Endothelial cell of umbilical vein (primary cell): Measurements from ENCODE around the gene MC2R. TPM values are rescaled to one million over a fixed set of nuclear protein-coding genes. Genes with fewer than 3 reads are reported as not detected.

Source experiments
- BruUV-seq: library from RNA; stranded (reverse); fragments of 400-500 nt; replicated peaks from 2 replicates; lab custom pipeline; 2021; lab: Mats Ljungman, UMichigan
- CTCF ChIA-PET: fragments of 300-600, 350-600 bp; sonication (Branson Sonifier 250); formaldehyde crosslinking; loops from one replicate; lab custom pipeline; 2021; ENCODE audit warnings: antibody characterized with exemption, inconsistent platforms; lab: Charles Lee
- POLR2A ChIA-PET: fragments of 300-600, 350-600 bp; sonication (Branson Sonifier 250); formaldehyde crosslinking; loops from one replicate; lab custom pipeline; 2021; ENCODE audit warnings: antibody characterized with exemption, inconsistent platforms; lab: Charles Lee
- DNase-seq: peaks from one replicate; pipeline ENCODE4 v3.0.0-alpha.2; 2011; ENCODE audit warnings: low read depth, low spot score
- FAIRE-seq: peaks from 2 replicates; lab custom pipeline; 2011; peaks lifted over from hg19 to GRCh38; lab: Jason Lieb, UNC
- H2AFZ ChIP-seq: 2 replicates; pipeline ENCODE4 v1.6.0; 2012; ENCODE audit warnings: low read depth, low read length, control low read depth, inconsistent platforms
- H3K27ac ChIP-seq: 2 replicates; pipeline ENCODE4 v1.5.1; 2011; ENCODE audit warnings: low read depth, mild to moderate bottlenecking, control low read depth, low read length, moderate library complexity; ENCODE audit not compliant: insufficient read depth
- H3K27me3 ChIP-seq, 2 experiments: 2 replicates each; pipeline versions ENCODE4 v1.6.0 to v1.6.1; 2011; ENCODE audit warnings: low read length in 2 of 2, mixed read lengths in 1 of 2; ENCODE audit not compliant: control insufficient read depth in 2 of 2, insufficient read depth in 2 of 2
- H3K36me3 ChIP-seq, 2 experiments: 2 replicates in 1 of 2; 3 replicates in 1 of 2; pipeline ENCODE4 v1.5.1; 2011; ENCODE audit warnings: low read length in 2 of 2, mild to moderate bottlenecking in 1 of 2, moderate library complexity in 1 of 2; ENCODE audit not compliant: control insufficient read depth in 2 of 2, insufficient read depth in 2 of 2; ENCODE audit errors: extremely low read depth in 1 of 2
- H3K4me1 ChIP-seq: 3 replicates; pipeline ENCODE4 v1.5.1; 2011; ENCODE audit warnings: mild to moderate bottlenecking, low read length; ENCODE audit not compliant: control insufficient read depth, insufficient read depth; ENCODE audit errors: extremely low read depth
- H3K4me2 ChIP-seq: 2 replicates; pipeline ENCODE4 v1.6.1; 2011; ENCODE audit warnings: low read length, control low read depth, mixed read lengths; ENCODE audit not compliant: insufficient read depth
- H3K4me3 ChIP-seq, 3 experiments: fragments of 200-600 bp in 1 of 3; sonication (generic), shearing (Covaris generic) in 1 of 3; replicated peaks in 1 of 3; 2 replicates each; pipeline ENCODE4 v1.5.1; 2011 to 2016; ENCODE audit warnings: control low read depth in 3 of 3, low read length in 3 of 3, mild to moderate bottlenecking in 2 of 3, inconsistent platforms in 1 of 3, low read depth in 1 of 3, moderate library complexity in 1 of 3; ENCODE audit not compliant: insufficient read depth in 1 of 3
- H3K79me2 ChIP-seq: 2 replicates; pipeline ENCODE4 v1.6.0; 2012; ENCODE audit warnings: low read length, inconsistent platforms; ENCODE audit not compliant: control insufficient read depth, insufficient read depth
- H3K9ac ChIP-seq: replicated peaks from 2 replicates; pipeline ENCODE3; 2011; ENCODE audit warnings: low read length, control low read depth; ENCODE audit not compliant: insufficient read depth; ENCODE audit errors: extremely low read depth
- H3K9me1 ChIP-seq: replicated peaks from 3 replicates; pipeline ENCODE4 v1.6.0; 2011; ENCODE audit warnings: mild to moderate bottlenecking, low read length; ENCODE audit not compliant: control insufficient read depth, insufficient read depth; ENCODE audit errors: extremely low read depth
- H3K9me3 ChIP-seq: replicated peaks from 2 replicates; pipeline ENCODE4 v1.5.1; 2012; ENCODE audit warnings: low read length, inconsistent platforms; ENCODE audit not compliant: control insufficient read depth, insufficient read depth
- H4K20me1 ChIP-seq: replicated peaks from 2 replicates; pipeline ENCODE3; 2011; ENCODE audit warnings: mild to moderate bottlenecking, low read length; ENCODE audit not compliant: control insufficient read depth, insufficient read depth; ENCODE audit errors: extremely low read depth
- EZH2 ChIP-seq: IDR thresholded peaks from 2 replicates; pipeline ENCODE4 v1.6.1; 2012; ENCODE audit warnings: borderline replicate concordance, low read depth, mild to moderate bottlenecking, moderate library complexity, low read length, inconsistent platforms; ENCODE audit not compliant: severe bottlenecking
- FOS ChIP-seq: IDR thresholded peaks from 2 replicates; pipeline ENCODE4 v1.6.1; 2011; ENCODE audit warnings: mild to moderate bottlenecking, low read length, moderate library complexity, borderline replicate concordance; ENCODE audit not compliant: insufficient read depth
- GATA2 ChIP-seq: IDR thresholded peaks from 2 replicates; pipeline ENCODE4 v1.7.0; 2011; ENCODE audit warnings: low read depth, mild to moderate bottlenecking, moderate library complexity, mixed read lengths, low read length; ENCODE audit not compliant: insufficient read length, insufficient read depth
- JUN ChIP-seq: IDR thresholded peaks from 2 replicates; pipeline ENCODE4 v1.6.1; 2011; ENCODE audit warnings: borderline replicate concordance, low read depth; ENCODE audit not compliant: insufficient read length, insufficient read depth
- MYC ChIP-seq: IDR thresholded peaks from one replicate; pipeline ENCODE4 v1.6.1; 2011; ENCODE audit warnings: mild to moderate bottlenecking, low read depth, low read length
- POLR2A ChIP-seq: IDR thresholded peaks from 2 replicates; pipeline ENCODE4 v1.6.1; 2012; ENCODE audit warnings: low read depth, mild to moderate bottlenecking, control low read depth, low read length
- POLR2AphosphoS5 ChIP-seq: IDR thresholded peaks from 2 replicates; pipeline ENCODE4 v1.6.1; 2012; ENCODE audit warnings: low read depth, mild to moderate bottlenecking, control low read depth, low read length, moderate library complexity; ENCODE audit not compliant: insufficient read depth
- dilution Hi-C: fragments of 300-500 bp; cut with MboI; formaldehyde crosslinking; loops from one replicate; pipeline ENCODE4 v1.15.0; 2019; ENCODE audit warnings: low sequenced_read_pairs; ENCODE audit not compliant: extremely low pct_ligation_motif_present
- intact Hi-C: fragments of 100-400 bp; cut with micrococcal nuclease; formaldehyde crosslinking; loops from one replicate; pipeline ENCODE4 v1.10.0; 2022
- polyA plus RNA-seq, 4 experiments: library from polyadenylated mRNA; depleted of rRNA in 3 of 4; stranded (reverse) in 3 of 4; unstranded in 1 of 4; fragments of >200 nt; gene quantifications; 2 replicates each; pipeline versions ENCODE4 v1.2.1 to v1.2.3, GENCODE V29; 2011 to 2012; ENCODE audit warnings: missing spikeins in 1 of 4
- total RNA-seq: library from RNA; stranded (reverse); gene quantifications from 2 replicates; pipeline ENCODE4 v1.2.3, GENCODE V29; 2021
- TF ChIP-seq, protein P1 (sequence below), 2 donors: IDR thresholded peaks; 1 replicate in 1 of 2; 2 replicates in 1 of 2; pipeline ENCODE4 v1.5.1; 2011; ENCODE audit warnings: low read length in 2 of 2, mild to moderate bottlenecking in 2 of 2, moderate library complexity in 2 of 2, control low read depth in 1 of 2, inconsistent platforms in 1 of 2, low read depth in 1 of 2; ENCODE audit not compliant: insufficient read depth in 1 of 2; ENCODE audit errors: extremely low read depth in 1 of 2
- TF ChIP-seq, protein P2 (sequence below): IDR thresholded peaks from 2 replicates; pipeline ENCODE4 v1.6.1; 2011; ENCODE audit not compliant: insufficient read depth, insufficient read length

MC2R gene
- total and polyA plus RNA-seq, 2 donors (not counting 3 experiments of a cell fraction or from before 2014, with no cell fraction given) = not detected

DNA sequence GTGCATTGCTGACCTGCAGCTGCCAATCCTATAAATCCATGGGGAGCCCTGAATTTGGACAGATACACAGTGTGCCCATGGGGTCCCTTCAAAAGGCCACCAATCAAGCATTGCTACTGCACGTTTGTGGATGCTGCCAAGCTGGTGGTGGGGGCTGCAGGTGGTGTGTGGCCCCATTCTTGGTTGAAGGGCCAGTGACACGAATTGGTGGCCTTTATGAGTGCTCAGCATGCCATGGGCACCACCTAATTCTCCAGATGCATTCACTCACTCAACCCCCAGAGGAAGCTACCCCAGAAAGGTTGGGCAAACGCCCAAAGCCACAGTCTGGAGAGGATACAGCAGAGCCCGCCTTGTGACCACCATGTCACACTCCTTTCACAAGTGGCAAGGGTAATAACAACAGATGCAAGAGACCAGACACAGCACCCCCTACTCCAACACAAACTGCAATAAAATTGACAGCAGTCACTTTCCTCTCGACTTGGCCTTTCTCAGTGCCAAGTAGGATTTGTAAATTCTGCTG, 27.1 kb downstream of the MC2R start:
- dilution Hi-C loops (no loop called here), intact Hi-C loops (no loop called here)
- ChIA-PET POLR2A (no interaction called here), CTCF (no interaction called here)
- no peak overlapping the region for H3K4me3 ChIP-seq
- H2AFZ ChIP-seq = no peak overlapping the region
- H3K9me3 ChIP-seq = peaks cover 1% of the 10 kb centered on the region
- no peaks in the 10 kb centered on the region for H3K9me1 ChIP-seq
- TF ChIP-seq POLR2AphosphoS5 = no peak
- TF ChIP-seq, protein P1, sequence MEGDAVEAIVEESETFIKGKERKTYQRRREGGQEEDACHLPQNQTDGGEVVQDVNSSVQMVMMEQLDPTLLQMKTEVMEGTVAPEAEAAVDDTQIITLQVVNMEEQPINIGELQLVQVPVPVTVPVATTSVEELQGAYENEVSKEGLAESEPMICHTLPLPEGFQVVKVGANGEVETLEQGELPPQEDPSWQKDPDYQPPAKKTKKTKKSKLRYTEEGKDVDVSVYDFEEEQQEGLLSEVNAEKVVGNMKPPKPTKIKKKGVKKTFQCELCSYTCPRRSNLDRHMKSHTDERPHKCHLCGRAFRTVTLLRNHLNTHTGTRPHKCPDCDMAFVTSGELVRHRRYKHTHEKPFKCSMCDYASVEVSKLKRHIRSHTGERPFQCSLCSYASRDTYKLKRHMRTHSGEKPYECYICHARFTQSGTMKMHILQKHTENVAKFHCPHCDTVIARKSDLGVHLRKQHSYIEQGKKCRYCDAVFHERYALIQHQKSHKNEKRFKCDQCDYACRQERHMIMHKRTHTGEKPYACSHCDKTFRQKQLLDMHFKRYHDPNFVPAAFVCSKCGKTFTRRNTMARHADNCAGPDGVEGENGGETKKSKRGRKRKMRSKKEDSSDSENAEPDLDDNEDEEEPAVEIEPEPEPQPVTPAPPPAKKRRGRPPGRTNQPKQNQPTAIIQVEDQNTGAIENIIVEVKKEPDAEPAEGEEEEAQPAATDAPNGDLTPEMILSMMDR (IDR thresholded peaks at IDR 0.05; ENCODE audit: extremely low read depth in 1 of 2, insufficient read depth in 1 of 2, low read depth in 1 of 2, low read length in 2 of 2) = no peak
- no peak for TF ChIP-seq MYC
- TF ChIP-seq EZH2 = no peak
- no peak for TF ChIP-seq POLR2A
- no peaks in the 10 kb centered on the region for H3K36me3 ChIP-seq
- FAIRE-seq = no peak
- H3K9ac ChIP-seq = no peak overlapping the region
- no peaks in the 10 kb centered on the region for H4K20me1 ChIP-seq
- DNase-seq = no peak
- H3K4me1 ChIP-seq = no peaks in the 10 kb centered on the region
- no peaks in the 10 kb centered on the region for H3K27me3 ChIP-seq
- no TSS peak for BruUV-seq
- no peak overlapping the region for H3K27ac ChIP-seq
- no peaks in the 10 kb centered on the region for H3K79me2 ChIP-seq
- no peak overlapping the region for H3K4me2 ChIP-seq

DNA sequence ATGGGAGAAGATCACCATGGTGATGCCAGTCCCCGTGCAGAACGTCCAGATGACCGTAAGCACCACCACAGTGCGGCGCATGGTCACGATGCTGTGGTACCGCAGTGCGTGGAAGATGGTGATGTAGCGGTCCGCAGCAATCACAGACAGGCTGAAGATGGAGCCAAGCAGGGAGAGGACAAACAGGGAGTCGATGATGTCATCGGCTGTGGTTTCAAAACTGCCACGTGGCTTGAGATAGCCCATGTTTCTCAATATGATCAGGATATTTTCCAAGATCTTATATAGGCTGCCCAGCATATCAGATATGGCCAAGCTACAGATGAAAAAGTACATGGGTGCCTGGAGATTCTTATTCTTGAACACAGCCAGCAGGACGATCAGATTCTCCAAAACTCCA, 30.3 kb downstream of the MC2R start:
- CTCF ChIA-PET = no interaction called here
- no TSS peak for BruUV-seq

More for the DNA sequence above, 30.3 kb downstream of the MC2R start:
- H3K27ac ChIP-seq = no peak overlapping the region
- H3K9me3 ChIP-seq = no peaks in the 10 kb centered on the region
- no peak overlapping the region for H3K9ac ChIP-seq
- no peak overlapping the region for H2AFZ ChIP-seq
- DNase-seq (no peak), FAIRE-seq (no peak)
- no peak overlapping the region for H3K4me3 ChIP-seq
- intact Hi-C loops = no loop called here
- TF ChIP-seq GATA2 (no peak), POLR2A (no peak), JUN (no peak), MYC (no peak), EZH2 (no peak), FOS (no peak), POLR2AphosphoS5 (no peak)
- TF ChIP-seq, protein P1 (IDR thresholded peaks at IDR 0.05; ENCODE audit: extremely low read depth in 1 of 2, insufficient read depth in 1 of 2, low read depth in 1 of 2, low read length in 2 of 2) = no peak
- TF ChIP-seq, protein P2, sequence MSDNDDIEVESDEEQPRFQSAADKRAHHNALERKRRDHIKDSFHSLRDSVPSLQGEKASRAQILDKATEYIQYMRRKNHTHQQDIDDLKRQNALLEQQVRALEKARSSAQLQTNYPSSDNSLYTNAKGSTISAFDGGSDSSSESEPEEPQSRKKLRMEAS = no peak
- no peaks in the 10 kb centered on the region for H3K4me1 ChIP-seq
- H3K4me2 ChIP-seq = no peak overlapping the region
- no peaks in the 10 kb centered on the region for H3K9me1 ChIP-seq
- no peaks in the 10 kb centered on the region for H3K36me3 ChIP-seq
- no peaks in the 10 kb centered on the region for H3K27me3 ChIP-seq
- dilution Hi-C loops = no loop called here
- no peaks in the 10 kb centered on the region for H3K79me2 ChIP-seq
- H4K20me1 ChIP-seq = no peaks in the 10 kb centered on the region
- POLR2A ChIA-PET = no interaction called here
